Panc1 (cell line): ENCODE data around the gene IGFLR1. TPM values are rescaled to one million over a fixed set of nuclear protein-coding genes. Genes with fewer than 3 reads are reported as not detected.

ENCODE experiments used
- ATAC-seq: fragments of 200-7000 bp; cut with Tn5 transposase; 2 replicates; pipeline ENCODE4 v1.9.1; 2020; ENCODE audit warnings: mild to moderate bottlenecking, moderate library complexity
- BruUV-seq: library from RNA; stranded (reverse); fragments of 400-500 nt; replicated peaks from 2 replicates; lab custom pipeline; 2021; lab: Mats Ljungman, UMichigan
- CTCF ChIA-PET: fragments of 300-600 bp; sonication (Branson Sonifier 250); formaldehyde crosslinking; loops from one replicate; lab custom pipeline; 2022; ENCODE audit warnings: antibody characterized with exemption; lab: Charles Lee
- POLR2A ChIA-PET: fragments of 300-600 bp; sonication (Branson Sonifier 250); formaldehyde crosslinking; loops from one replicate; lab custom pipeline; 2022; ENCODE audit warnings: antibody characterized with exemption; lab: Charles Lee
- DNase-seq: peaks from one replicate; pipeline ENCODE4 v3.0.0-alpha.2; 2010; ENCODE audit warnings: low read depth, low spot score
- H3K27ac ChIP-seq: 2 replicates; pipeline ENCODE4 v1.5.1; 2011; ENCODE audit warnings: mild to moderate bottlenecking, low read length, inconsistent platforms
- H3K27me3 ChIP-seq: fragments of 200-500 bp; sonication (Bioruptor generic); 2 replicates; pipeline ENCODE4 v1.6.0; 2014; ENCODE audit warnings: low read length, inconsistent platforms; ENCODE audit not compliant: control insufficient read depth, insufficient read depth
- H3K36me3 ChIP-seq: fragments of 200-500 bp; sonication (Bioruptor generic); 2 replicates; pipeline ENCODE4 v1.5.1; 2014; ENCODE audit warnings: inconsistent platforms, mild to moderate bottlenecking, low read length, moderate library complexity; ENCODE audit not compliant: control insufficient read depth, insufficient read depth
- H3K4me1 ChIP-seq: 2 replicates; pipeline ENCODE4 v1.5.1; 2011; ENCODE audit warnings: inconsistent platforms, mild to moderate bottlenecking, low read length, moderate library complexity; ENCODE audit not compliant: control insufficient read depth, insufficient read depth
- H3K4me3 ChIP-seq, 2 experiments: 2 replicates each; pipeline ENCODE4 v1.5.1; 2011 to 2012; ENCODE audit warnings: low read depth in 2 of 2, low read length in 2 of 2, mild to moderate bottlenecking in 2 of 2, inconsistent platforms in 1 of 2, moderate library complexity in 1 of 2
- H3K9me3 ChIP-seq: fragments of 200-500 bp; sonication (Bioruptor generic); 2 replicates; pipeline ENCODE4 v1.5.1; 2014; ENCODE audit warnings: low read depth, mild to moderate bottlenecking, inconsistent platforms, low read length, moderate library complexity; ENCODE audit not compliant: control insufficient read depth, insufficient read depth
- CTCF ChIP-seq: fragments of 450-650 bp; IDR thresholded peaks from 2 replicates; pipeline ENCODE4 v1.5.1; 2017; ENCODE audit warnings: mild to moderate bottlenecking
- POLR2AphosphoS5 ChIP-seq: IDR thresholded peaks from 2 replicates; pipeline ENCODE4 v1.6.1; 2012; ENCODE audit warnings: mild to moderate bottlenecking, low read depth, low read length, moderate library complexity
- REST ChIP-seq, 2 experiments: IDR thresholded peaks; 2 replicates each; pipeline ENCODE4 v1.6.1; 2011 to 2012; ENCODE audit warnings: low read depth in 2 of 2, control low read depth in 1 of 2, low read length in 1 of 2, mild to moderate bottlenecking in 1 of 2, moderate library complexity in 1 of 2; ENCODE audit not compliant: insufficient read depth in 1 of 2
- SIN3A ChIP-seq: IDR thresholded peaks from 2 replicates; pipeline ENCODE4 v1.6.1; 2012; ENCODE audit warnings: low read depth, mild to moderate bottlenecking, low read length, moderate library complexity, borderline replicate concordance; ENCODE audit not compliant: insufficient read depth
- TCF7L2 ChIP-seq: IDR thresholded peaks from 2 replicates; pipeline ENCODE4 v1.6.1; 2011; ENCODE audit warnings: mild to moderate bottlenecking, low read depth, low read length, inconsistent platforms
- in situ Hi-C: cut with HindIII; loops from 2 replicates; pipeline ENCODE4 v1.10.0; 2016; ENCODE audit warnings: low sequenced_read_pairs, low pct_unique_long_range_greater_than_20kb
- intact Hi-C: fragments of 100-400 bp; cut with micrococcal nuclease; formaldehyde crosslinking; loops from one replicate; pipeline ENCODE4 v1.10.0; 2022; ENCODE audit not compliant: unreplicated experiment
- total RNA-seq: library from RNA; stranded (reverse); gene quantifications from one replicate; pipeline ENCODE4 v1.2.1, GENCODE V29; 2021; ENCODE audit not compliant: unreplicated experiment

The IGFLR1 gene
- total RNA-seq, 1 experiment from 2014 or later, result 12.5 TPM

GRCh38 chr19:35780058-35780457 lies 37.8 kb upstream of the IGFLR1 start:
- BruUV-seq, result no TSS peak
- CTCF ChIA-PET, result no interaction called here
- no peak for DNase-seq

GRCh38 chr19:35779033-35779432 lies 36.8 kb upstream of the IGFLR1 start:
- H3K27ac ChIP-seq, result no peak overlapping the region
- no peaks in the 10 kb centered on the region for H3K9me3 ChIP-seq
- in situ Hi-C loops (no loop called here), intact Hi-C loops (no loop called here)
- ATAC-seq (no peak), DNase-seq (no peak)
- BruUV-seq, result no TSS peak
- ChIA-PET CTCF (no interaction called here), POLR2A (no interaction called here)
- no peaks in the 10 kb centered on the region for H3K27me3 ChIP-seq
- H3K4me3 ChIP-seq, result no peak overlapping the region
- no peak for TF ChIP-seq TCF7L2
- no peak for TF ChIP-seq SIN3A
- no peak for TF ChIP-seq CTCF
- no peak for TF ChIP-seq REST (IDR thresholded peaks at IDR 0.05; ENCODE audit: insufficient read depth in 1 of 2, low read depth in 2 of 2, low read length in 1 of 2)
- no peak for TF ChIP-seq POLR2AphosphoS5
- no peaks in the 10 kb centered on the region for H3K36me3 ChIP-seq
- H3K4me1 ChIP-seq, result peaks cover 11% of the 10 kb centered on the region; the same call in 1 of the 2 replicates

More at GRCh38 chr19:35780058-35780457, 37.8 kb upstream of the IGFLR1 start:
- TF ChIP-seq REST (IDR thresholded peaks at IDR 0.05; ENCODE audit: insufficient read depth in 1 of 2, low read depth in 2 of 2, low read length in 1 of 2) (no peak), TCF7L2 (no peak), CTCF (no peak), SIN3A (no peak), POLR2AphosphoS5 (no peak)
- no peak for ATAC-seq
- no peaks in the 10 kb centered on the region for H3K36me3 ChIP-seq
- intact Hi-C loops, result no loop called here
- no peaks in the 10 kb centered on the region for H3K27me3 ChIP-seq
- POLR2A ChIA-PET, result no interaction called here
- no peak overlapping the region for H3K27ac ChIP-seq
- peaks cover 7% of the 10 kb centered on the region; the same call in 1 of the 2 replicates for H3K4me1 ChIP-seq
- in situ Hi-C loops, result no loop called here
- H3K4me3 ChIP-seq, result no peak overlapping the region
- H3K9me3 ChIP-seq, result no peaks in the 10 kb centered on the region
